Measurements from ENCODE around the gene SERINC5.

The SERINC5 gene

GRCh38 chr5:80125962-80126480 is 129.8 kb downstream of the SERINC5 start:
- H3K9me2 ChIP-seq (replicated peaks; ENCODE audit: insufficient read depth, low read length) = no peaks in the 10 kb centered on the region
- H3K27ac ChIP-seq (ENCODE audit: low read length) = no peak overlapping the region
- no peak overlapping the region for H2AFZ ChIP-seq (ENCODE audit: low read length)
- no peaks in the 10 kb centered on the region for H4K20me1 ChIP-seq (ENCODE audit: insufficient read depth, low read length)
- no peaks in the 10 kb centered on the region for H3F3A ChIP-seq (ENCODE audit: insufficient read depth, low read length)
- no peak overlapping the region for H3K4me2 ChIP-seq (ENCODE audit: low read depth, low read length)
- no peak overlapping the region for H3K9ac ChIP-seq (ENCODE audit: low read length)
- no peaks in the 10 kb centered on the region for H3K9me3 ChIP-seq (replicated peaks; ENCODE audit: insufficient read depth, low read length)
- H3K4me1 ChIP-seq (ENCODE audit: low read length) = peaks cover 6% of the 10 kb centered on the region; the same call in 1 of the 2 replicates
- H3K4me3 ChIP-seq (ENCODE audit: low read length) = no peak overlapping the region
- H3K36me3 ChIP-seq (replicated peaks; ENCODE audit: insufficient read depth, low read length) = no peaks in the 10 kb centered on the region
- DNase-seq = no peak
- TF ChIP-seq, protein P1, sequence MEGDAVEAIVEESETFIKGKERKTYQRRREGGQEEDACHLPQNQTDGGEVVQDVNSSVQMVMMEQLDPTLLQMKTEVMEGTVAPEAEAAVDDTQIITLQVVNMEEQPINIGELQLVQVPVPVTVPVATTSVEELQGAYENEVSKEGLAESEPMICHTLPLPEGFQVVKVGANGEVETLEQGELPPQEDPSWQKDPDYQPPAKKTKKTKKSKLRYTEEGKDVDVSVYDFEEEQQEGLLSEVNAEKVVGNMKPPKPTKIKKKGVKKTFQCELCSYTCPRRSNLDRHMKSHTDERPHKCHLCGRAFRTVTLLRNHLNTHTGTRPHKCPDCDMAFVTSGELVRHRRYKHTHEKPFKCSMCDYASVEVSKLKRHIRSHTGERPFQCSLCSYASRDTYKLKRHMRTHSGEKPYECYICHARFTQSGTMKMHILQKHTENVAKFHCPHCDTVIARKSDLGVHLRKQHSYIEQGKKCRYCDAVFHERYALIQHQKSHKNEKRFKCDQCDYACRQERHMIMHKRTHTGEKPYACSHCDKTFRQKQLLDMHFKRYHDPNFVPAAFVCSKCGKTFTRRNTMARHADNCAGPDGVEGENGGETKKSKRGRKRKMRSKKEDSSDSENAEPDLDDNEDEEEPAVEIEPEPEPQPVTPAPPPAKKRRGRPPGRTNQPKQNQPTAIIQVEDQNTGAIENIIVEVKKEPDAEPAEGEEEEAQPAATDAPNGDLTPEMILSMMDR (IDR thresholded peaks at IDR 0.05; ENCODE audit: low read length) = no peak
- TF ChIP-seq EZH2 (optimal IDR thresholded peaks at IDR 0.05; ENCODE audit: low read depth, low read length) (no peak), EZH2phosphoT487 (IDR thresholded peaks at IDR 0.05; ENCODE audit: low read length) (no peak)
- no peaks in the 10 kb centered on the region for H3K27me3 ChIP-seq (replicated peaks; ENCODE audit: insufficient read depth, low read length)
- no peaks in the 10 kb centered on the region for H3K79me2 ChIP-seq (ENCODE audit: low read length)

DNA sequence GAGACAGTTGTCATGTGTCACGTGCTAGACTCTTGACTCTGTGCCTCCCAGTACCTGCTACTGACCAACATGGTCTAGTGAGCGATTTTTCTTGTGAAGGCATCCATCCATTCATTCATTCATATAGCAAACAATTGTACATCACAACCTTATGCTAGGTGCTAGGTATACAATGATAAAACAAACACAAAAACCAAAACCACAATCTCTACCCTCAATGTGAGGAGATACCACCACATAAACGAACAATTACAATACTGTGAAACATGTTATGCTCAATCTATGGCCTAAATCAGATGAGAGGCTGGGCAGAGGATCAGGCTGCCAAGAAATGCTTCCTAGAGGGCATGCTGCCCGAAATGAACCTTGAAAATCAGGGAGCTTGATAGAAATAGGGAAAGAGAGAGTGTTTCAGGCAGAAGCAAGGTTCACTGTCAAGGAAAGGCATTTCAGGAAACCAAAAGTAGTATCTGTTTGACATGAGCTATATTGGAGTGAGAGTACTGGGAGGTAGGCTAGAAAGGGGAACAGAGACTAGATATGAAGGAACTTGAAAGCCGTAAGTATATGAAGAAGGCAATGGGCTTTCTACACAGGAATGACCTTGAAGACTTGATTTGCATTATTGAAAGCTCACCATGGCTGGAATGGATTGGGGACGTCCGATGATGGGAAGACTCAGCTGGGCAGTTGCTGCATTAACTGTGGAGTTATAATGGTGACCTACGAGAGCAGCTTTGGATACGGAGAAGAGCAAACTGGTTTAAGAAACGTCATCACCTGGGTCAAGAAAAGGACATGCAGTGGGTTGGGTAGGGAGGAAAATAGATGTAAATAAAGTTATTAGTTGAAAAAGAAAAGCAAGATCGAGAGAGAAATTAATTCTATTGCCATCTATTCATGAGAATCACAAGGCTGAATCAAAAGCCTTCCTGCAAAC is 130.6 kb downstream of the SERINC5 start:
- no peak for DNase-seq
- Histone ChIP-seq H4K20me1 (ENCODE audit: insufficient read depth, low read length) (no peaks in the 10 kb centered on the region), H3K36me3 (replicated peaks; ENCODE audit: insufficient read depth, low read length) (no peaks in the 10 kb centered on the region), H3K4me3 (ENCODE audit: low read length) (no peak overlapping the region), H3K27me3 (replicated peaks; ENCODE audit: insufficient read depth, low read length) (no peaks in the 10 kb centered on the region), H3K4me2 (ENCODE audit: low read depth, low read length) (no peak overlapping the region), H3K79me2 (ENCODE audit: low read length) (no peaks in the 10 kb centered on the region), H3F3A (ENCODE audit: insufficient read depth, low read length) (no peaks in the 10 kb centered on the region), H3K9me3 (replicated peaks; ENCODE audit: insufficient read depth, low read length) (no peaks in the 10 kb centered on the region), H3K9me2 (replicated peaks; ENCODE audit: insufficient read depth, low read length) (no peaks in the 10 kb centered on the region), H3K4me1 (ENCODE audit: low read length) (peaks cover 6% of the 10 kb centered on the region; the same call in 1 of the 2 replicates), H3K27ac (ENCODE audit: low read length) (no peak overlapping the region), H3K9ac (ENCODE audit: low read length) (no peak overlapping the region), H2AFZ (ENCODE audit: low read length) (no peak overlapping the region)
- TF ChIP-seq EZH2 (optimal IDR thresholded peaks at IDR 0.05; ENCODE audit: low read depth, low read length) (no peak), EZH2phosphoT487 (IDR thresholded peaks at IDR 0.05; ENCODE audit: low read length) (no peak)
- TF ChIP-seq, protein P1 (IDR thresholded peaks at IDR 0.05; ENCODE audit: low read length) = no peak

DNA sequence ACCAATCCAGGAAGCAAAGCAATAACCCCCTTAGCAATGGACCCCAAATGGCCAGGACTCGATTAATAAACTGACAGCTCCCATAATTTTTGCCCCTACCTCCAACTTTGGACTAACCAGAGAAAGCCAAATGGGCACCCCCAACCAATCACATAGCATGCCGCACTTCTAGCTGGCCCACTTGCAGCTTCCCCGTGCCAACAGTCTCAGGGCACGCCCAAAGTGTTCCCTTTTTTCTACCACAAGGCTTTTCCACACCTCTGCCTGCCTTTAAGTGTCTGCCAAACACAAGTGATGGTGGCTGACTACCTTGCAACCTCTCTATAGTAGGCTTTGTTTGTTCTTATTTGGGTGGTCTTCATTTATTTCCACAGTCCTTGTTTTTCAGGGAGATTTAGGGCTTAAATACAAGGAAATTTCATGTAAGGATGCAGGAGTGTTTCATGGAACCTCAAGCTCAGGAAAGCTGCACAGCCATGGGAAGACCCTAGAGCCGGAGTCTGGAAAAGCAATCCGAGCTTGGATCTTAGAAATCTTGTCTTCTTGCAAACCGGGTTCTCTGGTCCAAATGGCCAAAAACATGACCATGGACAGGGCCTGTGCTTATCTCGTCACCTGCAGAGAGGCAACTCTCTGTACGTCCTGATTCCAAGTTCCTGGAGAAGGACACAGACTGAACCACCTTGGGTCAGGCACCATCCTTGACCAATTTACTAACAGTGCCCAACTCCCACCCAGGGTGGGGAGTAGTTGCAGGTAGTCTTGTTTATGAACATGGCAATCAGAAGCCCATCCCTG is 131.5 kb downstream of the SERINC5 start:
- Histone ChIP-seq H3K4me1 (ENCODE audit: low read length) (peaks cover 6% of the 10 kb centered on the region; the same call in 1 of the 2 replicates), H3K9me3 (replicated peaks; ENCODE audit: insufficient read depth, low read length) (no peaks in the 10 kb centered on the region), H3K36me3 (replicated peaks; ENCODE audit: insufficient read depth, low read length) (no peaks in the 10 kb centered on the region), H3K27me3 (replicated peaks; ENCODE audit: insufficient read depth, low read length) (no peaks in the 10 kb centered on the region), H2AFZ (ENCODE audit: low read length) (no peak overlapping the region), H4K20me1 (ENCODE audit: insufficient read depth, low read length) (no peaks in the 10 kb centered on the region), H3K9ac (ENCODE audit: low read length) (no peak overlapping the region), H3K27ac (ENCODE audit: low read length) (no peak overlapping the region), H3K4me3 (ENCODE audit: low read length) (no peak overlapping the region), H3F3A (ENCODE audit: insufficient read depth, low read length) (no peaks in the 10 kb centered on the region), H3K79me2 (ENCODE audit: low read length) (no peaks in the 10 kb centered on the region), H3K4me2 (ENCODE audit: low read depth, low read length) (no peak overlapping the region), H3K9me2 (replicated peaks; ENCODE audit: insufficient read depth, low read length) (no peaks in the 10 kb centered on the region)
- TF ChIP-seq, protein P1 (IDR thresholded peaks at IDR 0.05; ENCODE audit: low read length) = no peak
- no peak for DNase-seq

Measured in MM.1S (cell line).